Bone marrow (tissue), 2 donors: ENCODE data around the gene SRD5A3.

ENCODE experiments used
- DNase-seq, 2 donors: peaks; one replicate each; lab custom pipeline; 2025; lab: John Stamatoyannopoulos, UW

Gene SRD5A3

GRCh38 chr4:55376698-55377097, 30.7 kb downstream of the SRD5A3 start:
- DNase-seq, result no peak

GRCh38 chr4:55378617-55379467, 32.8 kb downstream of the SRD5A3 start:
- no peak for DNase-seq

- no peak for DNase-seq
These were observed 34.5 kb downstream of the SRD5A3 start for GRCh38 chr4:55380576-55380975.

- DNase-seq, result no peak
These were observed 35.5 kb downstream of the SRD5A3 start for GRCh38 chr4:55381502-55381901.

GRCh38 chr4:55382488-55383003, 36.5 kb downstream of the SRD5A3 start:
- DNase-seq, result no peak

GRCh38 chr4:55385201-55385649, 39.2 kb downstream of the SRD5A3 start:
- no peak for DNase-seq

- no peak for DNase-seq
These were observed 40.0 kb downstream of the SRD5A3 start for GRCh38 chr4:55386073-55386472.

- DNase-seq, result no peak
These were observed 40.8 kb downstream of the SRD5A3 start for GRCh38 chr4:55386840-55387239.

GRCh38 chr4:55393461-55394320, 47.6 kb downstream of the SRD5A3 start:
- DNase-seq, result no peak

GRCh38 chr4:55395218-55395528, 49.1 kb downstream of the SRD5A3 start:
- DNase-seq, result no peak

- DNase-seq, result peak; percentile 77 to 87
These were observed 49.7 kb downstream of the SRD5A3 start, which contains the start of gene TMEM165 for GRCh38 chr4:55395529-55396307. Gene TMEM165 (plus strand): TSS chr4:55395957. CDS start chr4:55396190, 233 bp downstream.

- DNase-seq, result no peak
These were observed 50.5 kb downstream of the SRD5A3 start for GRCh38 chr4:55396308-55397125.

GRCh38 chr4:55397126-55397436, 51.0 kb downstream of the SRD5A3 start:
- DNase-seq, result no peak

- no peak for DNase-seq
These were observed 51.7 kb downstream of the SRD5A3 start for GRCh38 chr4:55397520-55398321.

- DNase-seq, result no peak
These were observed 52.4 kb downstream of the SRD5A3 start for GRCh38 chr4:55398461-55398860.

- no peak for DNase-seq
These were observed 52.9 kb downstream of the SRD5A3 start for GRCh38 chr4:55398966-55399365.

- DNase-seq, result no peak
These were observed 53.5 kb downstream of the SRD5A3 start for GRCh38 chr4:55399581-55399980.

GRCh38 chr4:55405073-55405472, 59.0 kb downstream of the SRD5A3 start:
- DNase-seq, result no peak

GRCh38 chr4:55406545-55406944, 60.5 kb downstream of the SRD5A3 start:
- DNase-seq, result no peak

- DNase-seq, result no peak
These were observed 61.1 kb downstream of the SRD5A3 start for GRCh38 chr4:55407119-55407518.
